OCI-LY3 (cell line): ENCODE data around the gene VPS36.
"Not testable (repeated sequence)": the region's sequence is repeated elsewhere in the genome, so short reads cannot be mapped to it uniquely, and the experiment has no call there.

Source experiments
- H2AFZ ChIP-seq: fragments of 200-600, 300-600 bp; shearing (Covaris generic); 2 replicates; pipeline ENCODE4 v1.6.0; 2014; ENCODE audit warnings: antibody characterized with exemption, low read depth, low read length
- H3K27ac ChIP-seq: fragments of 200-600, 300-600 bp; sonication (generic); 2 replicates; pipeline ENCODE4 v1.5.1; 2014; ENCODE audit warnings: mild to moderate bottlenecking, low read length, moderate library complexity, mixed read lengths
- H3K27me3 ChIP-seq: fragments of 200-600, 300-600 bp; sonication (generic); 2 replicates; pipeline ENCODE4 v1.6.1; 2014; ENCODE audit warnings: low read depth, low read length, mixed read lengths
- H3K36me3 ChIP-seq: fragments of 200-600, 300-600 bp; sonication (generic); replicated peaks from 2 replicates; pipeline ENCODE3; 2014; ENCODE audit warnings: low read depth, low read length, mixed read lengths
- H3K4me1 ChIP-seq: fragments of 300-600, 200-600 bp; sonication (generic); 2 replicates; pipeline ENCODE4 v1.6.1; 2014; ENCODE audit warnings: low read length, mixed read lengths
- H3K4me2 ChIP-seq: fragments of 200-600, 300-600 bp; sonication (generic); 2 replicates; pipeline ENCODE4 v1.6.1; 2014; ENCODE audit warnings: low read length, mixed read lengths
- H3K4me3 ChIP-seq: fragments of 300-600, 200-600 bp; sonication (generic); 2 replicates; pipeline ENCODE4 v1.5.1; 2014; ENCODE audit warnings: antibody characterized with exemption, mild to moderate bottlenecking, low read length, moderate library complexity
- H3K79me2 ChIP-seq: fragments of 300-600, 200-600 bp; shearing (Covaris generic); 2 replicates; pipeline ENCODE4 v1.6.1; 2014; ENCODE audit warnings: mild to moderate bottlenecking, low read length, mixed read lengths
- H3K9ac ChIP-seq: fragments of 300-600, 200-600 bp; shearing (Covaris generic); 2 replicates; pipeline ENCODE4 v1.6.0; 2014; ENCODE audit warnings: mild to moderate bottlenecking, low read length, moderate library complexity
- H3K9me3 ChIP-seq: fragments of 200-600, 300-600 bp; shearing (Covaris generic); 2 replicates; pipeline ENCODE4 v1.6.1; 2014; ENCODE audit warnings: low read length, mixed read lengths; ENCODE audit not compliant: insufficient read depth
- H4K20me1 ChIP-seq: fragments of 200-600, 300-600 bp; sonication (generic); 2 replicates; pipeline ENCODE4 v1.6.1; 2016; ENCODE audit warnings: low read length, mixed read lengths; ENCODE audit not compliant: insufficient read depth
- CTCF ChIP-seq: fragments of 200-600, 300-600 bp; sonication (generic); IDR thresholded peaks from 2 replicates; pipeline ENCODE4 v1.5.1; 2014; ENCODE audit warnings: antibody characterized with exemption, low read length, low read depth
- EZH2phosphoT487 ChIP-seq: fragments of 200-600 bp; shearing (Covaris generic); IDR thresholded peaks from 2 replicates; pipeline ENCODE4 v1.6.1; 2018; ENCODE audit warnings: antibody characterized with exemption, mixed run types, low read depth

VPS36 gene

DNA sequence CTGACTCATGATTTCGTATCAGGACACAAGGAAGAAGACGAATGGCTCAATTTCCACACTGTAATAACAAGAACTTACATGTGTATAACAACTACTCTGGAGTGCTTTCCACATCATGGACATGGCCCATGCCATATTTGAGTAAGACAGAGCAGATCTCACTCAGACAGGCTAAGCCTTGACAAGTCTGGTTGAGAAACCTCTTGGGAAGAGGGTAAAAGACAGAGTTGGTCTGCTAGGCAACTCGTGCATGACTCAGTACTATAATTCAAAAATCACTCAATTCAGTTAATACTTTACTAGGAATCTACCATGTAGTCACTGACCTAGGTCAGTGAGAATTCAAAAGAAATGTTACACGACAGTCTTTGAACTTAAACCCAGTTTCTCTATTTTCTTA lies 38.8 kb downstream of the VPS36 start:
- Histone ChIP-seq H3K27ac (peak overlapping the region; percentile 51), H3K4me1 (peaks cover 14% of the 10 kb centered on the region), H3K36me3 (peaks cover 33% of the 10 kb centered on the region), H3K4me3 (no peak overlapping the region), H3K27me3 (no peaks in the 10 kb centered on the region), H3K4me2 (peak overlapping the region; percentile 25), H3K9me3 (no peaks in the 10 kb centered on the region), H3K79me2 (no peaks in the 10 kb centered on the region), H4K20me1 (no peaks in the 10 kb centered on the region), H2AFZ (no peak overlapping the region), H3K9ac (no peak overlapping the region)
- TF ChIP-seq EZH2phosphoT487 (no peak), CTCF (no peak)

DNA sequence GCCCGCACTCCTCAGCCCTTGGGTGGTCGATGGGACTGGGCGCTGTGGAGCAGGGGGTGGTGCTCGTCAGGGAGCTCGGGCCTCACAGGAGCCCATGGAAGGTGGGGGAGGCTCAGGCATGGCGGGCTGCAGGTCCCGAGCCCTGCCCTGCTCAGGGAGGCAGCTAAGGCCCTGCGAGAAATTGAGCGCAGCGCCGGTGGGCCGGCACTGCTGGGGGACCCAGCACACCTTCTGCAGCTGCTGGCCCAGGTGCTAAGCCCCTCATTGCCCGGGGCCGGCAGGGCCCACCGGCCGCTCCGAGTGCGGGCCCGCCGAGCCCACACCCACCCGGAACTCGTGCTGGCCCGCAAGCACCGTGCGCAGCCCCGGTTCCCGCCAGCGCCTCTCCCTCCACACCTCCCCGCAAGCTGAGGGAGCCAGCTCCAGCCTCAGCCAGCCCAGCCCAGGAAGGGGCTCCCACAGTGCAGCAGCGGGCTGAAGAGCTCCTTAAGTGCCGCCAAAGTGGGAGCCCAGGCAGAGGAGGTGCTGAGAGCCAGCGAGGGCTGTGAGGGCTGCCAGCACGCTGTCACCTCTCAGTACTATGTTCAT lies 42.3 kb downstream of the VPS36 start:
- H3K4me1 ChIP-seq = peaks cover 22% of the 10 kb centered on the region
- not testable (repeated sequence) for H3K9me3 ChIP-seq, H3K9ac ChIP-seq, H3K27ac ChIP-seq, H2AFZ ChIP-seq, H3K4me3 ChIP-seq, H3K79me2 ChIP-seq, H4K20me1 ChIP-seq, H3K27me3 ChIP-seq, H3K4me2 ChIP-seq, H3K36me3 ChIP-seq

- H4K20me1 ChIP-seq, H3K4me3 ChIP-seq, H3K27ac ChIP-seq, H3K4me2 ChIP-seq, H3K79me2 ChIP-seq, H2AFZ ChIP-seq, H3K9ac ChIP-seq, H3K27me3 ChIP-seq, H3K36me3 ChIP-seq, H3K9me3 ChIP-seq: not testable (repeated sequence)
- H3K4me1 ChIP-seq = peaks cover 21% of the 10 kb centered on the region
Measured at GRCh38 chr13:52407436-52407835, 43.0 kb downstream of the VPS36 start.

DNA sequence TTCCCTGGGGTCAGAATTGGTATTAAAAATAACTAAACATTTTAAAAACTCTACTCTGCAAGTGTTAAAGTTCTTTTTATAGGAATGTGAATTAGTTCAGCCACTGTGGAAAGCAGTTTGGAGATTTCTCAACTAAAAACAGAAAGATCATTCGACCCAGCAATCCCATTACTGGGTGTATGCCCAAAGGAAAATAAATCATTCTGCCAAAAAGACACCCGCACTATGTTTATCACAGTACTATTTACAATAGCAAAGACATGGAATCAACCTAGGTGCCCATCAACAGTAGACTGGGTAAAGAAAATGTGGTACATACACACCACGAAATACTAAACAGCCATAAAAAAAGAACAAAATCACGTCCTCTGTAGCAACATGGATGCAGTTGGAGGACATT lies 43.8 kb downstream of the VPS36 start:
- Histone ChIP-seq H3K27ac (no peak overlapping the region), H3K36me3 (no peaks in the 10 kb centered on the region), H4K20me1 (no peaks in the 10 kb centered on the region), H3K4me3 (no peak overlapping the region), H3K4me1 (peaks cover 13% of the 10 kb centered on the region), H3K9me3 (no peaks in the 10 kb centered on the region), H3K4me2 (no peak overlapping the region), H3K27me3 (peaks cover 6% of the 10 kb centered on the region; the same call in 1 of the 2 replicates), H3K9ac (no peak overlapping the region), H3K79me2 (no peaks in the 10 kb centered on the region), H2AFZ (no peak overlapping the region)
- TF ChIP-seq CTCF (no peak), EZH2phosphoT487 (no peak)

- peaks cover 6% of the 10 kb centered on the region; the same call in 1 of the 2 replicates for H3K27me3 ChIP-seq
- H3K9me3 ChIP-seq = no peaks in the 10 kb centered on the region
- H3K4me2 ChIP-seq = peak within 1 kb of the TSS; percentile 66
- no peak within 1 kb of the TSS for H3K9ac ChIP-seq
- H4K20me1 ChIP-seq = no peaks in the 10 kb centered on the region
- no peak within 1 kb of the TSS for H3K27ac ChIP-seq
- H2AFZ ChIP-seq = no peak within 1 kb of the TSS
- no peaks in the 10 kb centered on the region for H3K79me2 ChIP-seq
- no peaks in the 10 kb centered on the region for H3K36me3 ChIP-seq
- peaks cover 8% of the 10 kb centered on the region for H3K4me1 ChIP-seq
- TF ChIP-seq CTCF = no peak
- no peak for TF ChIP-seq EZH2phosphoT487
- H3K4me3 ChIP-seq = peak within 1 kb of the TSS; percentile 73
Measured at GRCh38 chr13:52405767-52406494, 44.5 kb downstream of the VPS36 start, which contains the start of gene THSD1. THSD1 (minus strand) TSS chr13:52406172; CDS start chr13:52402600, 3,572 bp downstream.
